K562 (cell line): ENCODE results near the gene HSD3B7. TPM values are rescaled to one million over a fixed set of nuclear protein-coding genes. Genes with fewer than 3 reads are reported as not detected.

ENCODE experiments used
- ARID2 ChIP-seq: fragments of 450-650 bp; IDR thresholded peaks from 2 replicates; pipeline ENCODE4 v1.6.1; 2017; ENCODE audit warnings: antibody characterized with exemption, mild to moderate bottlenecking
- CHD2 ChIP-seq: IDR thresholded peaks from 2 replicates; pipeline ENCODE4 v1.6.1; 2011; ENCODE audit warnings: low read depth, low read length
- DNMT1 ChIP-seq: fragments of 450-650 bp; IDR thresholded peaks from 2 replicates; pipeline ENCODE4 v1.6.1; 2016; ENCODE audit warnings: antibody characterized with exemption, mild to moderate bottlenecking
- EZH2 ChIP-seq: IDR thresholded peaks from 2 replicates; pipeline ENCODE4 v1.6.1; 2012; ENCODE audit warnings: low read depth, mild to moderate bottlenecking, inconsistent platforms, low read length, borderline replicate concordance
- HMG20A ChIP-seq: fragments of 450-650 bp; formaldehyde crosslinking; conservative IDR thresholded peaks from 2 replicates; pipeline ENCODE4 v1.4.0; 2020; ENCODE audit warnings: mild to moderate bottlenecking, mixed read lengths
- HMGXB4 ChIP-seq: sonication (generic); formaldehyde crosslinking; IDR thresholded peaks from 2 replicates; pipeline ENCODE4 v1.8.1; 2023; ENCODE audit warnings: mild to moderate bottlenecking, missing genetic modification reagents
- ILK ChIP-seq: fragments of 450-650 bp; IDR thresholded peaks from 2 replicates; pipeline ENCODE4 v1.6.1; 2016; ENCODE audit warnings: missing genetic modification characterization, low read depth, mild to moderate bottlenecking, missing compliant biosample characterization, moderate library complexity, borderline replicate concordance
- JUND ChIP-seq, 2 experiments: IDR thresholded peaks; 2 replicates in 1 of 2; 3 replicates in 1 of 2; pipeline ENCODE4 v1.6.1; 2011; ENCODE audit warnings: borderline replicate concordance in 2 of 2, low read depth in 2 of 2, low read length in 2 of 2, improper control_type of control experiment in 1 of 2, missing biosample characterization in 1 of 2, missing genetic modification characterization in 1 of 2, missing genetic modification reagents in 1 of 2
- MAZ ChIP-seq, 2 experiments: fragments of 450-650 bp in 1 of 2; sonication (generic) in 1 of 2; formaldehyde crosslinking; IDR thresholded peaks in 1 of 2; conservative IDR thresholded peaks in 1 of 2; 2 replicates each; pipeline versions ENCODE4 v1.4.0 to v1.5.0; 2020; ENCODE audit warnings: mild to moderate bottlenecking in 1 of 2, missing genetic modification reagents in 1 of 2
- MCM7 ChIP-seq, 2 experiments: fragments of 450-650 bp; IDR thresholded peaks; 2 replicates each; pipeline ENCODE4 v1.6.1; 2016 to 2018
- MIER1 ChIP-seq: fragments of 450-650 bp; IDR thresholded peaks from 2 replicates; pipeline ENCODE4 v1.6.1; 2016; ENCODE audit warnings: antibody characterized with exemption, mild to moderate bottlenecking, low read depth
- NUFIP1 ChIP-seq: fragments of 450-650 bp; IDR thresholded peaks from 2 replicates; pipeline ENCODE4 v1.6.1; 2018; ENCODE audit not compliant: partially characterized antibody
- RUNX1 ChIP-seq: sonication (generic); IDR thresholded peaks from 2 replicates; pipeline ENCODE4 v1.6.1; 2016; ENCODE audit warnings: antibody characterized with exemption, low read depth
- STAT6 ChIP-seq: sonication (generic); formaldehyde crosslinking; IDR thresholded peaks from 2 replicates; pipeline ENCODE4 v1.8.1; 2023; ENCODE audit warnings: mild to moderate bottlenecking, missing genetic modification reagents
- TBP ChIP-seq: optimal IDR thresholded peaks from 2 replicates; pipeline ENCODE3; 2011; ENCODE audit warnings: low read depth, low read length, improper control_type of control experiment
- ZEB2 ChIP-seq: fragments of 450-650 bp; IDR thresholded peaks from 2 replicates; pipeline ENCODE4 v1.6.1; 2016
- ZNF224 ChIP-seq: sonication (generic); formaldehyde crosslinking; IDR thresholded peaks from 2 replicates; pipeline ENCODE4 v1.8.0; 2022; ENCODE audit warnings: mild to moderate bottlenecking, missing genetic modification reagents
- ZNF23 ChIP-seq: fragments of 250-450 bp; sonication (Bioruptor Pico); IDR thresholded peaks from 2 replicates; pipeline ENCODE4 v1.4.0; 2020; ENCODE audit warnings: mild to moderate bottlenecking
- ZNF316 ChIP-seq: fragments of 450-650 bp; IDR thresholded peaks from 2 replicates; pipeline ENCODE4 v1.6.1; 2016
- ZNF586 ChIP-seq: fragments of 450-650 bp; formaldehyde crosslinking; conservative IDR thresholded peaks from 2 replicates; pipeline ENCODE4 v1.4.0; 2020; ENCODE audit warnings: mild to moderate bottlenecking, moderate library complexity
- ZNF639 ChIP-seq, 2 experiments: fragments of 200-800 bp in 1 of 2; sonication (Bioruptor generic) in 1 of 2; sonication (generic) in 1 of 2; formaldehyde crosslinking in 1 of 2; IDR thresholded peaks in 1 of 2; conservative IDR thresholded peaks in 1 of 2; 2 replicates each; pipeline versions ENCODE4 v1.5.0 to v1.6.1; 2016 to 2020; ENCODE audit warnings: missing compliant biosample characterization in 1 of 2, missing genetic modification characterization in 1 of 2, missing genetic modification reagents in 1 of 2
- ZNF668 ChIP-seq: fragments of 250-450 bp; sonication (Bioruptor Pico); IDR thresholded peaks from 2 replicates; pipeline ENCODE4 v1.8.0; 2022; ENCODE audit warnings: mild to moderate bottlenecking, inconsistent platforms
- ZNF75A ChIP-seq: fragments of 450-650 bp; formaldehyde crosslinking; IDR thresholded peaks from 2 replicates; pipeline ENCODE4 v1.4.0; 2020; ENCODE audit warnings: mild to moderate bottlenecking
- polyA plus RNA-seq, 8 experiments: library from polyadenylated mRNA; depleted of rRNA in 4 of 8; stranded (reverse) in 5 of 8; unstranded in 3 of 8; fragments of >200 nt; fragmentation: Nextera tagmentation in 2 of 8; fragmentation: Illumina TruSeq in 1 of 8; extraction: Ambion mirVana in 2 of 8; extraction: Trizol in 1 of 8; gene quantifications; 2 replicates each; pipeline versions ENCODE4 v1.2.1 to v1.2.3, GENCODE V29; 2011 to 2014; ENCODE audit warnings: inconsistent platforms in 1 of 8, missing spikeins in 1 of 8
- total RNA-seq, 7 experiments: library from RNA; depleted of rRNA in 6 of 7; stranded (reverse); fragments of >200 nt in 6 of 7; fragmentation: Illumina TruSeq in 2 of 7; extraction: Trizol in 2 of 7; gene quantifications; 2 replicates each; pipeline versions ENCODE4 v1.2.1 to v1.2.3, GENCODE V29; 2011 to 2021; ENCODE audit warnings: low replicate concordance in 1 of 7

The HSD3B7 gene
- total and polyA plus RNA-seq, 9 of the 15 experiments (the other 6 are each of a cell fraction or from before 2014, with no cell fraction given), result 5.4 to 49.1 (median 23.0) TPM

- TF ChIP-seq HMGXB4 (CRISPR knock-in tag), result no peak
- TF ChIP-seq HMG20A (CRISPR knock-in tag), result no peak
- peak; percentile 74; the same call in 1 of the 2 replicates for TF ChIP-seq JUND (IDR thresholded peaks at IDR 0.05; ENCODE audit: borderline replicate concordance, low read depth, low read length)
- TF ChIP-seq JUND (tag; IDR thresholded peaks at IDR 0.05; ENCODE audit: borderline replicate concordance, low read depth, low read length), result peak; percentile 74; the same call in 2 of the 3 replicates
- no peak for TF ChIP-seq ZNF639 (CRISPR knock-in tag; conservative IDR thresholded peaks at IDR 0.05 in 1 of 2, IDR thresholded peaks at IDR 0.05 in 1 of 2)
- 0 out of 2 replicates have a peak, but pooled peaks have one; percentile 28 for TF ChIP-seq CHD2
- no peak for TF ChIP-seq ZNF586
- no peak for TF ChIP-seq ZNF316
- TF ChIP-seq MAZ (CRISPR knock-in tag; conservative IDR thresholded peaks at IDR 0.05 in 1 of 2, IDR thresholded peaks at IDR 0.05 in 1 of 2), result peak; percentile 83 to 87
- TF ChIP-seq ZNF23 (CRISPR knock-in tag), result no peak
- TF ChIP-seq EZH2, result no peak
- no peak for TF ChIP-seq ZNF668 (CRISPR knock-in tag)
- TF ChIP-seq STAT6 (CRISPR knock-in tag), result no peak
- TF ChIP-seq ZNF75A (CRISPR knock-in tag), result no peak
- TF ChIP-seq ZNF224 (CRISPR knock-in tag), result no peak
- no peak for TF ChIP-seq NUFIP1
- TF ChIP-seq DNMT1, result no peak
- no peak for TF ChIP-seq ARID2
- no peak for TF ChIP-seq ILK (tag)
- TF ChIP-seq RUNX1, result no peak
- TF ChIP-seq MCM7 (IDR thresholded peaks at IDR 0.05), result no peak
- no peak for TF ChIP-seq MIER1
- peak; percentile 97 for TF ChIP-seq ZEB2
- peak; percentile 78 for TF ChIP-seq TBP
Observed at GRCh38 chr16:30949650-30950515, 35.1 kb upstream of the HSD3B7 start (continued).
